Immature natural killer cell (primary cell): Measurements from ENCODE around the gene TNFRSF8. TPM values are rescaled to one million over a fixed set of nuclear protein-coding genes. Genes with fewer than 3 reads are reported as not detected.
A peak's percentile ranks its signal among the peaks of the same experiment; 100 is the strongest.
"Not testable (repeated sequence)": the region's sequence is repeated elsewhere in the genome, so short reads cannot be mapped to it uniquely, and the experiment has no call there.

Source experiments
- DNase-seq, 3 donors: peaks; one replicate each; pipeline ENCODE4 v3.0.0; 2022; ENCODE audit warnings: mixed read lengths in 1 of 3
- H3K27ac Mint-ChIP-seq, 6 donors: one replicate each; pipeline ENCODE4 v1.8.0; 2020; ENCODE audit warnings: mixed read lengths in 6 of 6, mild to moderate bottlenecking in 5 of 6, inconsistent platforms in 4 of 6, moderate library complexity in 3 of 6
- H3K27me3 Mint-ChIP-seq, 3 donors: one replicate each; pipeline ENCODE4 v1.8.0; 2020 to 2021; ENCODE audit warnings: low read depth in 3 of 3, mild to moderate bottlenecking in 3 of 3, mixed read lengths in 3 of 3, moderate library complexity in 3 of 3, inconsistent platforms in 1 of 3
- H3K36me3 Mint-ChIP-seq, 3 donors: one replicate each; pipeline ENCODE4 v1.8.0; 2020; ENCODE audit warnings: mixed read lengths in 3 of 3, inconsistent platforms in 2 of 3, mild to moderate bottlenecking in 2 of 3
- H3K4me1 Mint-ChIP-seq, 2 donors: one replicate each; pipeline ENCODE4 v1.8.0; 2020; ENCODE audit warnings: inconsistent platforms in 2 of 2, mild to moderate bottlenecking in 2 of 2, mixed read lengths in 2 of 2, moderate library complexity in 1 of 2
- H3K4me3 Mint-ChIP-seq, 5 donors: one replicate each; pipeline ENCODE4 v1.8.0; 2020; ENCODE audit warnings: mild to moderate bottlenecking in 5 of 5, mixed read lengths in 5 of 5, inconsistent platforms in 3 of 5, moderate library complexity in 3 of 5
- H3K9me3 Mint-ChIP-seq, 6 donors: one replicate each; pipeline ENCODE4 v1.8.0; 2020; ENCODE audit warnings: mild to moderate bottlenecking in 6 of 6, mixed read lengths in 6 of 6, inconsistent platforms in 4 of 6, moderate library complexity in 3 of 6
- polyA plus RNA-seq, 3 donors: library from polyadenylated mRNA; unstranded; fragments of 300-500 nt; fragmentation: Illumina TruSeq; gene quantifications; one replicate each; pipeline ENCODE4 v1.2.3, GENCODE V29; 2021

The TNFRSF8 gene
- polyA plus RNA-seq, 3 donors from 2014 or later, result 0.09 TPM; not detected in 2

- H3K36me3 Mint-ChIP-seq, result peaks cover 10 to 22% (median 21%) of the 10 kb centered on the region in 3 donors
- peaks cover 0 to 2% (median 0%) of the 10 kb centered on the region in 3 donors for H3K27me3 Mint-ChIP-seq
- DNase-seq, result peak in 2 of 3 donors; percentile 12 to 13
Observed at GRCh38 chr1:12031039-12031980, 31.8 kb upstream of the TNFRSF8 start.

DNA sequence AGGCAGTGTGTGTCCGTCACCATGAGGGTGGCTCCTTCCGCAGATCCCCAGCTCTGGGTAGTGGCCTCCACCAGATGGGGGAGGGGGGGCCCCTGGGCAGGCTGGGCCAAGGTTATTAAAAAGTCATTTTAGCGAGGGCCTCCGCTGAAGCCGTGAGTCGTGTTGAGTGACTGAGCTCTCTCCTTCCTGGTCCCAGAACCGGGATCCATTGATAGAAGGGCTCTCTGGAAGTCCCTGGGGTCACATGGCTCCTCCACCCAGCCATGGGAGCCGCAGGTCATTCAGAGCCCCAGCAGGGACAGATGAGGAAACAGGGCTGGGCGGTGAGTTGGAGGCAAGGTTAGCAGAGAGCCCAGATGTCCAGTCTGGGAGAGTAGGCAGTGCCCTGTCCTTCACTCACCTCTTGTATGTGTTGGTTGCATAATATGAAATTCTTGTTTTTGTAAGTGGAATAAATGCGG, 30.9 kb upstream of the TNFRSF8 start:
- no peak for DNase-seq
- Mint-ChIP-seq H3K27me3 (peaks cover 0 to 2% (median 0%) of the 10 kb centered on the region in 3 donors), H3K36me3 (peaks cover 6 to 17% (median 12%) of the 10 kb centered on the region in 3 donors), H3K4me1 (no peaks in the 10 kb centered on the region), H3K4me3 (no peak overlapping the region), H3K9me3 (no peaks in the 10 kb centered on the region), H3K27ac (no peak overlapping the region)

More at GRCh38 chr1:12031039-12031980, 31.8 kb upstream of the TNFRSF8 start:
- Mint-ChIP-seq H3K27ac (no peak overlapping the region), H3K4me3 (no peak overlapping the region), H3K4me1 (no peaks in the 10 kb centered on the region), H3K9me3 (no peaks in the 10 kb centered on the region)

- H3K9me3 Mint-ChIP-seq, H3K4me1 Mint-ChIP-seq, H3K36me3 Mint-ChIP-seq, DNase-seq, H3K4me3 Mint-ChIP-seq, H3K27me3 Mint-ChIP-seq, H3K27ac Mint-ChIP-seq: not testable (repeated sequence)
Observed at GRCh38 chr1:12033441-12033840, 29.7 kb upstream of the TNFRSF8 start.

GRCh38 chr1:12034381-12034801, 28.7 kb upstream of the TNFRSF8 start:
- H3K9me3 Mint-ChIP-seq, result no peaks in the 10 kb centered on the region
- H3K4me3 Mint-ChIP-seq, result no peak overlapping the region
- no peak overlapping the region for H3K27ac Mint-ChIP-seq
- H3K27me3 Mint-ChIP-seq, result peaks cover 2% of the 10 kb centered on the region in 3 donors
- no peak for DNase-seq
- H3K4me1 Mint-ChIP-seq, result peaks cover 0 to 1% of the 10 kb centered on the region in 2 donors
- peaks cover 0 to 7% (median 3%) of the 10 kb centered on the region in 3 donors for H3K36me3 Mint-ChIP-seq

- peak overlapping the region in 1 of 6 donors; percentile 20 for H3K27ac Mint-ChIP-seq
- no peaks in the 10 kb centered on the region for H3K9me3 Mint-ChIP-seq
- H3K36me3 Mint-ChIP-seq, result peaks cover 0 to 7% (median 3%) of the 10 kb centered on the region in 3 donors
- no peak for DNase-seq
- peaks cover 0 to 1% of the 10 kb centered on the region in 2 donors for H3K4me1 Mint-ChIP-seq
- peaks cover 2% of the 10 kb centered on the region in 3 donors for H3K27me3 Mint-ChIP-seq
- H3K4me3 Mint-ChIP-seq, result no peak overlapping the region
Observed at GRCh38 chr1:12035312-12035711, 27.8 kb upstream of the TNFRSF8 start.

- Mint-ChIP-seq H3K9me3 (no peaks in the 10 kb centered on the region), H3K27ac (no peak overlapping the region), H3K36me3 (peaks cover 0 to 7% (median 3%) of the 10 kb centered on the region in 3 donors), H3K4me1 (peaks cover 0 to 1% of the 10 kb centered on the region in 2 donors), H3K4me3 (no peak overlapping the region), H3K27me3 (peaks cover 2% of the 10 kb centered on the region in 3 donors)
- no peak for DNase-seq
Observed at GRCh38 chr1:12037486-12038355, 25.4 kb upstream of the TNFRSF8 start.

DNA sequence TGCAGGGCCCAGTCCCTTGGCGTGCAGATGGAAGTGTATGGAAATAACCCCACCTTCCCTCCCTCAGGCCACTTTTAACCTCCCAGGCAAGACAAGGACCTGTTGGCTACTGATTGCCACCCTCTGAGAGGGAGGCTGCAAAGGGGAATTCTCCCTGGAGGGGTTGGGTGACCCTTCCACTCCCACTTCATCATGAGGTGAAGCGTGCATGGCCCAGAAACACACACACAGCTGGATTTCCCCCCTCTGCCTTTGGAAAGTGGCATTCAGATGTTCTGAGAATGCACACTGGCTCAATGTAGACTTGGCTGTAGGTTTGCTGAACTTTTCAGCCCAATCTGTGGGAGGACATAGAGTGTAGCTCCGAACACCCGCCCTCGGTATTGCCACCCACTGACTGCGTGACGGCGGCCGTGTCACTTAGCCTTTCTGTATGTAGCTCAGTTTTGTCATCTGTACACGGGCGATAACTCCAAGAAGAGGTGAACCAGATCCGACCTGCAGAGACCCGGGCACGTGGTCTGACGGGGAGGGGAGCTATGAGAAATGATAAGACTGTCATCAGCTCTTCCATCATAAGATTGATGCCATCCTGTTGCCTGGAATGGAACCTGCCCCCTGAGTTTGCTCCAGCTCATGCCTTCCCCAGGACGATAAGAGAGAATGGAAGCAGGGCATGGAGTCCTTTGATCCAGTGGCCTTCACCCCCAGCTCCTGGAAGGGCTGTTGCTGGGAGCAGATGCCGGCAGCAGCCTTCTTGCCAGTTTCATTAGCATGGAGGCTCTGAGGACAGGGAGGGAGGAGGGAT, 24.5 kb upstream of the TNFRSF8 start:
- H3K9me3 Mint-ChIP-seq, result no peaks in the 10 kb centered on the region
- no peak overlapping the region for H3K4me3 Mint-ChIP-seq
- H3K27ac Mint-ChIP-seq, result no peak overlapping the region
- peaks cover 2% of the 10 kb centered on the region in 3 donors for H3K27me3 Mint-ChIP-seq
- H3K36me3 Mint-ChIP-seq, result peaks cover 0 to 7% (median 3%) of the 10 kb centered on the region in 3 donors
- H3K4me1 Mint-ChIP-seq, result peaks cover 0 to 1% of the 10 kb centered on the region in 2 donors
- no peak for DNase-seq

DNA sequence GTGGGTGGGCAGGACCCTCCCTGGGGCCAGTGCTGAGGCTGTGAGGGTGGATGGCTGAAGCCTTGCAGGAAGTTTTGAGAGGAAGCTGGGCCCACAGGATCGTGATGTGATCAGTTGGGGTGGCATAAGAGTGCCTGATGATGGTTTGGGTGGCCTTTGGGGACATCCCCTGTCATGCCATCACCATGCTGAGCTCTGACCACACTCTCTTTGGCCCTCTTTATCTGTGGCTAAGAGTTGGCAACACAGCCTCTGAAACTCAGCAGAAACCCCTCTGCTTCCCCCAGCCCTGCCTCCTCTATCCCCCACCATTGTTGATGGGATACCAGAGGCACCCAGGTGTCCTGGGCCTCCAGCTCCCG, 24.0 kb upstream of the TNFRSF8 start:
- H3K4me3 Mint-ChIP-seq, result no peak overlapping the region
- no peak overlapping the region for H3K27ac Mint-ChIP-seq
- peaks cover 0 to 5% (median 2%) of the 10 kb centered on the region in 3 donors for H3K27me3 Mint-ChIP-seq
- peaks cover 0 to 7% (median 3%) of the 10 kb centered on the region in 3 donors for H3K36me3 Mint-ChIP-seq
- H3K4me1 Mint-ChIP-seq, result peaks cover 0 to 1% of the 10 kb centered on the region in 2 donors
- no peaks in the 10 kb centered on the region for H3K9me3 Mint-ChIP-seq
- no peak for DNase-seq

GRCh38 chr1:12039824-12040456, 23.2 kb upstream of the TNFRSF8 start:
- H3K9me3 Mint-ChIP-seq, DNase-seq, H3K4me3 Mint-ChIP-seq, H3K36me3 Mint-ChIP-seq, H3K27me3 Mint-ChIP-seq, H3K4me1 Mint-ChIP-seq, H3K27ac Mint-ChIP-seq: not testable (repeated sequence)

DNA sequence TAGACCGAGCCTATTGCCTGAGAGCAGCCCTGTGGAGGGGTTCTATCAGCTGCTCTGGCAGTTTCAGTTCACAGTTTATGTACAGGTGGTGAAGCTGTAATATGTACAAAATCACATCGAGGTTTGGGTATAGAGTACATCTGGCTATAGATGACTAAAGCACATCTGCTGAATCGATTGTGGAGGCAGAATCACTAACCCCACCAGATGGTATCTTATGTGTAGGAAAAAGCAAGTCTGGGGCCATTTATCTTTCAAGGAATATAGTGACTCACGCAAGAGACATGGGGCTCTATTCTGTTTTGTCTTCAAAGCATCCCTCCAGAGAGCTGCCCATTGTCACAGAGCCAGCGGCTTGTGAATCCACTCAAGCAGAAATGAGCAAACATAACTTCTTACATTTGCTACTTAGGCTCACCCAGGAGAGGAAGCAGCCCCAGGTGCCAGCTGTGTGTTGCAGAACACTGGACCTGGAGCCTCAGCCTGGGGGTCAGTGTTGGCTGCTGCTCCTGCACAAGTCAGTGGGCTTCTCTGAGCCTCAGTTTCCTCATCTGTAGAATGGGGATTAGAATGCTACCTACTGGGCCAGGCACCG, 22.5 kb upstream of the TNFRSF8 start:
- H3K27me3 Mint-ChIP-seq, result peaks cover 2 to 8% (median 6%) of the 10 kb centered on the region in 3 donors
- H3K4me1 Mint-ChIP-seq, result peaks cover 0 to 1% of the 10 kb centered on the region in 2 donors
- peaks cover 0 to 2% (median 1%) of the 10 kb centered on the region in 3 donors for H3K36me3 Mint-ChIP-seq
- no peak overlapping the region for H3K27ac Mint-ChIP-seq
- no peak for DNase-seq
- no peaks in the 10 kb centered on the region for H3K9me3 Mint-ChIP-seq
- no peak overlapping the region for H3K4me3 Mint-ChIP-seq

DNA sequence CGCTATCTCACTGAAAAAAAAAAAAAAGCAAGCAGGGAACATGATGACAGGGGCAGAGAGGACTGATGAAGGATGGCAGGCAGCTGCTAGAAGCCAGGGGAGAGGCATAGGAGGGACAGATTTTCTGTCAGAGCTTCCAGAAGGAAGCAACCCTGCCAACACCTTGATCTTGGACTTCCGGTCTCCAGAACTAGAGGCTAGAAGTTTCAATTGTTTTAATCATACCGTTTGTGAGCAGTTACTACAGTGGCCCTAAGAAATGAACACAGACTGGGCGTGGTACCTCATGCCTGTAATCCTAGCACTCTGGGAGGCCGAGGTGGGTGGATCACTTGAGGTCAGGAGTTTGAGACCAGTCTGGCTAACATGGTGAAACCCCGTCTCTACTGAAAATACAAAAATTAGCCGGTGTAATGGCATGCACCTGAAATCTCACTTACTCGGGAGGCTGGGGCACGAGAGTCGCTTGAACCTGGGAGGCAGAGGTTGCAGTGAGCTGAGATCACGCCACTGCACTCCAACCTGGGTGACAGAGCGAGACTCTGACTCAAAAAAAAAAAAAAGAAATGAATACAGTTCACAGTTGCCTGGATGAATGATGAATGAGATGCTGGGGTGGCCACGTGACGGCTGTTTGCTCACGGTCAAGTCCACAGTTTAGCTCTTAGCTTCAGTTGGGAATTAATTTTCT, 18.8 kb upstream of the TNFRSF8 start:
- not testable (repeated sequence) for H3K4me1 Mint-ChIP-seq, H3K4me3 Mint-ChIP-seq, H3K27me3 Mint-ChIP-seq, H3K36me3 Mint-ChIP-seq, H3K9me3 Mint-ChIP-seq, H3K27ac Mint-ChIP-seq, DNase-seq

- DNase-seq, result no peak
- no peaks in the 10 kb centered on the region for H3K36me3 Mint-ChIP-seq
- no peak overlapping the region for H3K27ac Mint-ChIP-seq
- H3K27me3 Mint-ChIP-seq, result peaks cover 3 to 7% (median 6%) of the 10 kb centered on the region in 3 donors
- no peak overlapping the region for H3K4me3 Mint-ChIP-seq
- H3K4me1 Mint-ChIP-seq, result peaks cover 0 to 1% of the 10 kb centered on the region in 2 donors
- no peaks in the 10 kb centered on the region for H3K9me3 Mint-ChIP-seq
Observed at GRCh38 chr1:12046749-12047119, 16.4 kb upstream of the TNFRSF8 start.
